Left kidney (tissue), 2 donors: ENCODE measurements around the gene ST6GAL2. TPM values are rescaled to one million over a fixed set of nuclear protein-coding genes. Genes with fewer than 3 reads are reported as not detected.

Experiments
- DNase-seq: peaks from one replicate; pipeline ENCODE4 v3.0.0-alpha.2; 2013
- polyA plus RNA-seq: library from polyadenylated mRNA; unstranded; fragments of 120-200 nt; gene quantifications from one replicate; pipeline ENCODE4 v1.2.1, GENCODE V29; 2013; ENCODE audit not compliant: insufficient read length

The ST6GAL2 gene
- polyA plus RNA-seq, 1 donor = 24.7 TPM

DNA sequence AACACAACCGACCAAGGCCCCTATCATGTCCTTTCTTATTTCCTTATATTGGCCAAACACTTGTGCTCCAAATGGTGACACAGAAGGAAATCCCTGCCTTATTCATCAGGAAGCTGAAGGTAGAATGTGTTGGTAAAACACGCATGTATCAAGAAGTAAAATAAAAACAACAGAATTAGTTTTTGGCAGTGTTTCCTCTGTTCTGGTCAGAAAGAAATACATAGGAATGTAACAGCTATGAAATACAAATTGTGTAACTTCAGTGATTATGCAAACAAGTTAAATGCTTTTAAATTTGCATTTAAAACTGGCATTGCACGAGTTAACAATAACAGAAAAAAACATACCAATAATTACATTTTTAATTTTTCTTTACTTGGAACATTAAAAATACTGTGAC is 19.3 kb downstream of the ST6GAL2 start:
- DNase-seq = no peak

DNA sequence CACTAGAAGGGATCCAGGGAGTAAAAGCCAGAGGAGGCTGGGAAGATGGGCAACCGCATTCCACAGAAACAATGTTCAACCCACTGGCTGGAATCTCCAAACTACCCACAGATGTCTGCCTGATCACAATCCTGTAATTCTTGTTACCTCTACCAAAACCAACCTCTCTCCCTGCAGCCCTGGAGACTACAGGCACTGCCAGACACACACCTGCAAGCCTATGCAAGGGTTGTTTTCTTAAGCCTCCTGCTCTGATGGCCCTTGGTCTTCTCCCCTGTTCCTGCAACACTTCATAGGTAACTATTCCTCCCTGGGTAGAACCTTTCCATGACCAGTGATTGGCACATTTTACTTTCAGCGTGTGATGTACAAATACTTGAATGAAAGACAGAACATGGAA is 21.9 kb downstream of the ST6GAL2 start:
- DNase-seq = no peak

DNA sequence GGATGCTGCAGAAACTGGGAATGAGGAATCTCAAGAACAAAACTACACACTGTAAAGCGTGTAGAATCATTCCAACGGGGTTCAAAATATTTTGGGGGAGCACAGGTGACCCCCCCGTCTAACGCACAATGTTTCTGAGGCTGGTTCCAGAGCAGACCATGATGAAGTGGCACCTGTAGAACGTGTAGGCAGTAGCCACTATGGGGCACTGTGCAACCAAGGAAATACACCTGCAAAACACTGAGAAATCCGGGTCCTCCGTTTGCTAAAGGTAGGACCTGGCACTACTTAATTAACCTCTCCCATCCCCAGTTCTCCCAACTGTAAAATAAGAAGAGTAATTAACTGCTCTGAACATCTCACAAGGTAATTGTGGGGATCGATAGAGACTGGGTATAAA is 22.6 kb downstream of the ST6GAL2 start:
- no peak for DNase-seq

DNA sequence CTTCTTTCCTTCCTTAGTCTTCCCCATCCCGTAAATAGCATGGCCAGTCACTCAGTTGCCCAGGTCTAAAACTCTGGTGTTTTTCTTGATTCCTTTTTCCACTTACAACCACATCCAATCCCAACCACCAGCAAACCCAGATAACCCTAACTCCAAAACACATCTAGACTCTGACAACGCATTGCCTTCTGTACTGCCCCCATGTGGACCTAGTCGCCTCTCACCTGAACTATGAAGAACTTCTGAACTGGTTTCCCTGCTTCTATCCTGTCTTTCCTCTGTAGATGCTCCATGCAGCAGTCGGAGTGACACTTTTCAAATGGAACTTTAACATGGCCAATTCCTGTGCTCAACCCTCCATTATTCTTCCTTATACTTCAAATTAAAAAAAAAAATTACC is 26.5 kb downstream of the ST6GAL2 start:
- no peak for DNase-seq

DNA sequence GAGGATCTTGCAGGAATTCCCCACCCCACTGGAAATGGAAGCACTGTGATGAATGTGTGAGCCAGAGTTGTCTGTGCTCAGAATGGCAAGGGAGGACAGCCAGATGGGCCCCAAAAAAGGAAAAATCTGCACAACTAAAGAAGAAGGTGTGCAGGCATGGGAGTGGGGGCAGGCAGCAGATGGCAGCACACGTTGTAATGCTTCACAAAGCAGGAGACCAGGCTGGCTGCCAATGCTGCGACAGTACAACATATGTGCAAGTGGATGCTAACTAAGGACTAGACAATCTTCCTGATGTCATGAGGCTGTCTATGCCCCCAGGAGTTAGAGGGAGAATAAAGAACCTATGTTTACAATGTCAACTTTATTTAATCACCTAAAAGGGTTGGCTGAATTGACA is 27.2 kb downstream of the ST6GAL2 start:
- DNase-seq = no peak

DNA sequence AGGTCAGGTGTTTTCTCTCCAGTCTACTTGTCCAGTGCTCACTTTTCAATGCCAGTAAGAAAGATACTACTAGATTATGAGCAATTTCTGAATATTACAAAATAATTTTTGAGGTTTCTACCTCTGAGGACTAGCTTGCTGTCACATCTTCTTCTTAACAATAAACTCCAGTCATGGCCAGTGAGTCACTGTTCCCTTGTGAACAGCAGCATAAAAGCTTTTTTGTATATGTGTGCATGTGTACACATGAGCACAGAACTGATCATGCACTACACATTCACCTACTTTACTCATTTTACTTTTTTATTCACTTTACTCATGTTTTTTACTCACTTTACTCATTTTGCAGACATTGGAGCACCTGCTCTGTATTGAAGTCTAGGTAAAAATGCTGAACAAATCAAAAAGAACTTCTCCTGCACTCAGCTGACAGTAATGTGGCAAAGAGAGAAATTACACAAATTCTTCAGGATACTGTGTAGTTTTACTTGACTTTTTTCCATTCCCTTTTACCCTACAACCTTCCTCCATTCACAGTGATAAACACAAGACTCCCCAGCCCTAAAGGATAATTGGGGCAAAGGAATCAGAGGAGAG is 28.0 kb downstream of the ST6GAL2 start:
- no peak for DNase-seq

DNA sequence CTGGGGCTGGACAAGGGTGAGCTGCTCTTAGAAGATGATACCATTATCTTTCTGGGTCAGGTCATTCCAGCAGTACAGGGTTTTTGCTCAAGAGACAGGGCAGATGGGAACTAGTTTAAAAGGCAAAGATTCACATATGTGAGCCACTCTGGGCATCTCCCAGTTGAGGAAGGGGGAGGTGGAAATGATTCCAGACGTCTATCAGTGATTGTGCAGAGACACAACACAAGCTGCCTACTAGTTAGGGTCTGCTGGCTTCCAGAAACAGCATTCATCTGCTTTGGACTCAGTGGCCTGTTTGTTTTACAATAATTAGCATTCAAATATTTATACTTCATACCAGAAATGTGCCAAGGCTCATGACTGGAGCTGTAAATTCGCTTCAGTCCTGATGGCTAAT is 32.3 kb downstream of the ST6GAL2 start:
- no peak for DNase-seq

DNA sequence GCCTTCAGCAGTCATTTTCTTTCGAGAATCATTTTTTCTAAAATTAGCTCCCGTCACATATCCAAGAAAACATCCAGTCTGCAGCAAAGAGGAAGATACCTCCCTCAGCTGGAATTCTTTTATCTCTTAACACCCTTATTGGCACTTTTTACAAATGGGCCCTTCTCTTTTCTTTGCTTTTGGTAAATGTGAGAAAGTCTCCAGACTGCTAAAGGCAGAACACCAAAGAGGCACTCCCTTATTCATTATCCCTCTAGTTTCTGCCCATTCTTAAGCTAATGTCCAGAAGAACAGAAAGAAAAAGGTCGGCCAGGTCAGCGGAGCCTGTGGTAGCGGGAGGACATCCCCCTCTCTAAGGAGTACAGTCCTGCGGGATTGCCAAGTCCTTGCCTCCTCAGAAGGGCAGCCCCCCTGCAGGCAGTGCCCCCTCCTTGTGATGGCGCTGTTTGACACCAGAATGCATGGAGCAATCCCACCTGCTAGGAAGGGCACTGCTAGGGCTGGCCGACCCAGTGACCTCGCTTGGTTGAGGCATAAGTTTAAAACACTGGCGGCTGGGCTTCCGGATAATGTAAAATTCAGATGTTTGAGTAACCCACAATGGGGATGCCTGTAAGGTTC is 34.0 kb downstream of the ST6GAL2 start:
- no peak for DNase-seq

DNA sequence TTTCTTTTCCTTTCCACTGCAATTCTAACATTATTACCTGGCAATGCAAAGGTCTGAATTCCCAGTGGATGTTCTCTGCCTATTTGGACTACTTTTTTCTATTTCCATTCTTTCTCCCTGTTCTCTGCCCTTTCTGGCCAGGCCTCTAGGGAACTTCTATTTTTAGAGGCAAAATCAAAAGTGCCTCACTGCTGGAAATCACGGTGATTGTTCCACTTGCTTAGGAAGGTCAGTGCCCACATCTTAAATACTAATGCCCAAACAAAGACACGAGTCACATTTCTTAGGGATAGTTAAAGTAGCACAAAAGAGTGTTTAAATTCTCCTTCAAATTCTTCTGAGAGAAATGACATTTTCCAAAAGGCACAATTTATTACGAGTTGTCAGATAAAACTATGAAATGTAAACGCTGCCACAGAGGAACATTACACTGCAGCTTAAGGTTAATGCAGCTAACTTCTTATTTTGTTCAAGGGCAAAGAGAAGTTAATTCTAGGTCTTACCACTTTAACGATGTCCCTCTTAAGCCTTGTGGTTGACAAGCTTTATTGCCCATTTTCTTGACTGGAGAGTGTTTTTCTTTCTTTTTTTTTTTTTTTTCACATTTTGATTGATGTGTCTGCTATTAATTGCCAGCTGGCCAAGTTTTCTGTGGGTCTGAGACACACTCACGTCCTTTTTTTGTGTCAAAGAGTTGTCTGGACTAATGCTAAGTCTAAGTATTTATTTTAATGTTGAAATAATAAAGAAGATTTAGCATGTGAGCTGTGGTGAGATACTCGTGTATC is 34.7 kb downstream of the ST6GAL2 start:
- no peak for DNase-seq

DNA sequence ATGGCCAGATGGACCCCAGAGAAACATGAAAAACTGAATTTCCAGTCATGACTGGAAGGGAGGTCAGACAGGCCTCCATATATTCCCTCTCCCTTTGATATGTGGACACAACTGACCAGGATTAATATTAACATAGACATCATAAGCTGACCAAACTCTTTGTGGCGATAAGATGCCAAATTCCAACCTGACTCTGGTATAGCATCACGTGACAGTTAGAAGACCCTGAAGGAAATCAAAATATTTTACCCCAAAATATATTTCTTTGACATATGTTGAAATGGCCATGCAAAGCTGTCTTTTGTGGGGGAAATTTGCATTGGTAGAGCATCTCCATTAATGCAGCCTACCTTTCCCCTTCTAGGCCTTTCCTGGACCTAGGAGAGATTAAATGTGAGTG is 36.7 kb downstream of the ST6GAL2 start:
- DNase-seq = no peak

DNA sequence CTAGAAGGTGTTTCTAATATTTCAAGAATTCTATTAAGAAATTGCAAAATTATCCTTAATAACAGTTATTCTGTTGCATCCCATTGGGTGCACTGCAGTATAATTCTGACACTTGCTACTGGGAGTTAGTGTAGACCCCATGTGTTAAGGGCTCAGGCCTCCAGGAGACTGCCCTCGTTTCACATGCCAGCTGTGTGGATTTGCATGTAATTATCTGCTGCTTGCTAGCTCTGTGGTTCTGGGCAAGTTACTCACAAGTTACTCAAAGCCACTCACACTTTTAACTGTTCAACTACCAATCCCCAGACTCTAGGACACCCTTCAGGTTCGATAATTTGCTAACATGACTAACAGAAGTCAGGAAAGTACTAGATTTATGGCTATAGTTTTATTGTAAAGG is 38.6 kb downstream of the ST6GAL2 start:
- DNase-seq = no peak

DNA sequence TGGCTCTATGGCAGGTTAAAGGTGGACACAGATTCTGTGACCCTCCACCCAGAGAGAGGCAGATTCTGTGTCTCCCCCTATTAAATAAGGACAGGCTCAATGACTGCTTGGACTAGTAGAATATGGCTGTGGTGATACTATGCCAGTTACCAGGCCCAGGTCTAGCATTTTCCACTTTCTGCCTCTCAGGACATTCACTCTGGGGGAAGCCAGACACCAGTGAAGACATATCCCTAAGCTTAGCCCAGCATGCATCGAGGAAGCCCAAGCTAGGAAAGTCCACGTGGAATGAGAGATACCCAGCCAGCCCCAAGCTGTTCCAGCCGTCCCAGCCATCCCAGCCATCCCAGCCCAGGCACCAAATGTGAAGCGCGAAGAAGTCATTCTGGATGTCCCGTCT is 40.3 kb downstream of the ST6GAL2 start:
- DNase-seq = no peak

DNA sequence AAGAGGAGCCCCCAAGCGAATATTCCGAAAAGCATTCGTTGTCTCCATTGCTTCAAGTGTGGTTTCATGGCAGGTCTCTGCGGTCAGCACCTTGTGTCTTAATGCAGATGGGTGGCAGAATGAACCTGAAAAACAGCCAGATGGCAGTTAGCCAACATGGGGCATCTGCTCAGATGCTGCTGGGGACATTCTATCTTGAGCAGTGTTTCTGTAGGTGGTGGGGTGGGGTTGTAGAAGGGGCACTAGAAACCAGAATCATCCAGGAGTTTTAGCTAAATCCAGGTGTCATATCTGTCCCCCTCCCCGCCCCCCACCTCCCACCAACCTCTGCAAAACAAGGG is 42.1 kb downstream of the ST6GAL2 start:
- DNase-seq = no peak

DNA sequence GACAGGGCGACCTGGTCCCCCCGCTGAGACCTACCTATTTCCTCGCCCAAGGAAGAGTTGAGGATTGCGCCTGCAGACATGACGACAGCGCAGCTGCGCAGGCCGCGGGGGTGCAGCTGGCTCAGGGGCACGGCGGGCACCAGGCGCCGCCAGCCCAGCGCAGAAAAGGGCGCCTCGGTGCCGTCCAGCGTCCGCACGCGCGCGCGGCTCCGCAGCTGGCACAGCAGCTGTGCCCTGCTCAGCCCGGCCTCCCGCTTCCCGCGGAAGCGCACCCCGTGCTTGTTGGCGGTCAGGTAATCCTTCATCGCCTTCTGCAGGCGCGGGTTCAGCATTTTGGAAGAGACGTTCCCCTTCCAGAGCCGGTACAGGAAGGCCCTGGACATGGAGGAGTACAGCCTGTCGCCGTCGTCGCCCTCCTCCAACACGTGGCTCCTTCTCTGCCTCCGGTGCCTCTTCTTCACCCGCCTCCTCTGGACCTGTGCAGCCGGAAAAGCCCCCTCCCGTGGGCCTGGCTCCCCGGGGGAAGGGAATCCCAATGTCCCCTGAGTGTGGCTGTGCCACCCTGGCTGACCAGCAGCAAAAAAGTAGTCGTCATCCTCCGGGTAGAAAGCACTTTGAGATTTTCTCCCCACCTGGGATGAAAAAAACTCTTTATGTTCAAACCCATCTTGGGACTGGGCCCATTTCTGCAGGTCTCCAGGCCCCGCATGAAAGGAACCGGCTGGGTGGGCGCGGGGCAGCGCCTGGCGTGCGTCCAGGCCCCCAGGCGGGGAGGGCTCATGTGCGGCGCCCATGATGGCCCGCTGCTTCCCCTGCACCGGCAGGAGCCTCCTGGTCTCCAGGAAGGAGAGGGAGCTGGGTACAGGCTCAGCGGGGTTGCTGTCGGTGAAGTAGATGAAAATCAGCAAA is 42.7 kb downstream of the ST6GAL2 start:
- DNase-seq = no peak

DNA sequence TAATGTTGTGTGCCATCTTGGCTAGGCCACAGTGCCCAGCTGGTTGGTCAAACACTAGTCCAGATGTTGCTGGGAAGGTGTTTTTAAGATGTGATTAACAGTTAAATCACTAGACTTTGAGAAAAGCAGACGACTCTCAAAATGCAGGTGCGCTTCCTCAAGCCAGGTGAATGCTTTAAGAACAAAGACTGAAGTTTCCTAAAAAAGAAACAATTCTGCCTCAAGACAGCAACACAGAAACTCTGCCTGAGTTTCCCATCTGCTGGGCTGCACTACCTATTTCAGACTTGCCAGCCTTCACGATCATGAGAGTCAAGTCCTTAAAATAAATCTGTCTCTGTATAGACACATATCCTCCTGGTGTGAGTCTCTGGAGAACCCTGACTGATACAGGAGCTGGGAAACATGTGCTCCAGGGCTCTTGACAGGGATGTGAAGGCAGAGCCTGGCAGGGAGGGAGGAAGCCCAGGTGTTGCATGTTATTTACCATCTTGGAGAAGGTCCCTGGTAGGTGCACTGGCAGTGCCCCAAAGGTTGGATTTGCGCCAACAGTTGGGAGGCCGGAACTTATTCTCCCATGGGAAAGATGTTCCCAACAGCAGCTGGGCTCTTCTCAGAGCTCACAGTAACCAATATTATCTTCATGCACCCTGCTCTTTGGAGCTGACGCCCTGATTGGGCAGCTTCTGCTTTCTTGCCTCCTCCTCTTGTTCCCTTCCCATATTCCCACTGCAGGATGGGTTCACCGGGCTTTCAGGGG is 43.9 kb downstream of the ST6GAL2 start:
- DNase-seq = no peak

DNA sequence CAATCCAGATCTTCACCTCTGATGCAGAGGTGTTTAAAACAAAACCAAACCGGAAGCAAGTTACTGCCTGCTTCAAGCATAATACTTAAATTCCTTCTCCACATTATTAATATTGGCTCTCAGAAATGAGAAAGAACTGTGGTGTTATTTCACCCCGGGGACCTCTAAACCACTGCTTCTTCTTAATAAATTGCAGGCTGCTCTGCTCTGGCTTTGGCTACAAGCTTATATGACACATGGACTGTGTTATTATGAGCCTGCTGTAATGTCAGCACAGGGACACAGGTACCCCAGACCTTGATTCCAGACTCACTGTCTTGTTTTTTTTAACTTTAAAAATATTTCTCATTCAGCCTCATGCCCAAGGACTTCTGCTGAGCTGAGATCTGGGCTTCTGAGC is 45.1 kb downstream of the ST6GAL2 start:
- no peak for DNase-seq

DNA sequence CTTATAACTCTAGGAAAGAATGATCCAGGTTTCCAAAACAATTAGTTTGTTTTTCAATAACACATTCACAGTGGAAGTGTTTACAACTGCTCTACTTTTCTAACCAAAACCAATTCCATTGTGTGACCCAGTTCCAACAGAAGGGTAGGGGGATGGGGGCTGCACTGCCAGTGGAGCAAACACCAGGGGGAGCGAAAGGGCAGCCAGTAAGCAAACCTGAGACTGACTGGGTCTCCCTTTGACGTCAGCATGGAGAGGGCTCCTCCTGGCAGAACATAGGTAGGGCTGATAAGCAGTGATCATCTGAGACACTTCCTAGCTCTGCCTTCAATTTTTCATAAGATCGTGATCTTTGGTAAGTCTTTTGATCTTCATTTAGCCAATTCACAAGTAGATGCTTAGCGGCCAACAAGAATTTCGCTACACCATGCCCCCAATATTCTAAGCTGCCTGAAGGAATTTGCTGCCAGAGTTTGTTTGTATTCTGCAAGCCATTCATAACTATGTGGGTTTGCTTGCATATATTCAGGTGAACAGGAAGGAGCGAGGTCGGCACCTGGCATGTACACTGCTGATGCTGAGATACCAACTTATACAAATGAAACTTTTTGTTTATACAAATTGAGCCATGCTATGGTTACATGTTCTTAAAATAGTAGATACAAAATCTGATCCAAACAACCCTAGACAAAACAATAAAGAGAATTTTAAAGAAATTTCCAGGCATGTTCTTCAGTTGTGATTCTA is 45.9 kb downstream of the ST6GAL2 start:
- DNase-seq = peak; percentile 47

DNA sequence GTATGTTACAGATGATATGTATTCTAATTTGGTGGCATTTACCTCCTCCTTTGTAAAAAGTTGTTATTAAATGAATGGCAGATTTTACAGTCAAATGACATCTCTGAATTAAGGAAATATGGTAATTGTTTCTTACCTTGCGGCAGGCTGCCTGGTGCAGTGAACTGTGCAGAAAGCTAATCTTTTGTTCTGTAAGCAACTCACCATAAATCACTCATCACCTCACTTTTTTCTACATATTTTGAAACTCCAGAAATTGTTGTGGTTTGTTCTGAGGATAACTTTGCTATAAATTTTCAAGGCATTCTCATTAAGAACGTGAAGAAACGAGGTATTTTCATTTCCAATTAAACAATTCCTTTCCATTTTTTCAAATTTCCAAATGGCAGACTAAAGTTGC is 52.7 kb downstream of the ST6GAL2 start:
- DNase-seq = no peak

DNA sequence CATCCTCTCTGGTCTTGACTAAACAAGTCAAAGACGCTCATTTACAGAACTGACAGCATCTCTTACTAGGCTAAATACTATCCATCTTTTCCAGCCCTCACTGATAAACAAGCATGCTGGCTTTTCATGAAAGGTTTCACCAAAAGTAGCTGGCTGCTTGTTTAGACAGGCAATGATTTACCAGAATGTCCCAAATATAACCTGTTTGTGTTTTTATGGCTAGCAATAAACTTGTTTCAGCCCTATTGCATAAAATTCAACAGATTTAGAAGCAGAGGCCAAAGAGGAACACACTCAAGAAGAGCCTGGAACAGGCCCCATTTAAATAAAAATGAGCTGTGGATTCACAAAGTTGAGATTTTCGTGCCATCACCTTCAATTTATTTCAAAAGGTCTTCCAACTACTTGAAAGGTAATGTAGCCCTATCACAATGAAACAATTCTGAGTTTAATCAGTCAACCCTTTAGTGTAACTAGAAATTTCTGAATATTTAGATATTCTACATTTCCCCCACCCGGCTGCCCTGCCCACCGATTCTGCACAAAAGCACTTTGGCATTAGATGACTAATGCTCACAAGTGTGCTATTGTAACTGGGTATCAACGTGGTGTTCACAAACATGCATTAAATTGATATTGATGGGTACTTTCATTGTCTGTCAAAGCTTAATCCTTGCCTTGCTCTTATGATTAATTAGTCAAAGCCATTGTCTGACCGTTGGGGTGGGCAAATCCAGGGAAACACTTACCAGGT is 54.0 kb downstream of the ST6GAL2 start:
- no peak for DNase-seq

DNA sequence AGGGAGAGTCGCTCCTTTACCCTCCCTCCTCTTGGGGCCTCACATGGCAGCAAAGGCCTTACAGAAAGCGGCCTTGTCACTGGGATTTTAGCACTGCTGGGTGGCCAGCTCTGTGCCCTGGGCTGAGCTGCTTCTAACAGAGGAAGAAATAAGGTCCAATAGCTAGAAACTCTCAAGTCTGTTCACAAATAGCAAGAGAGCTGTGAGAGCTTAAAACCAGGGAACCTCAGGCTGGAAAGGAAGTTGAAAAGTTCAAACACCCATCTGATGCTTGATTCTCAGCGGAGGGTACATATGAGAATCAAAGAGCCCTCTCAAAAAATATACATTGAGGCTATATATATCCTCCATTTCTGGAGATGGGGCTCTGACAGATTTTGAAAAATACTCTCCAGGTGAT is 54.7 kb downstream of the ST6GAL2 start:
- no peak for DNase-seq
